ENCODE data around the gene THAP11. TPM values are rescaled to one million over a fixed set of nuclear protein-coding genes. Genes with fewer than 3 reads are reported as not detected.

THAP11 gene
- total and polyA plus RNA-seq, 2 of the 13 experiments (the other 11 are each of a cell fraction or from before 2014, with no cell fraction given) = 44.2 to 53.4 TPM

GRCh38 chr16:67857547-67858233, 15.6 kb downstream of the THAP11 start (continued):
- TF ChIP-seq AGO2 (optimal IDR thresholded peaks at IDR 0.05; ENCODE audit: low read depth, low read length) (no peak), TIGD3 (CRISPR knock-in tag; IDR thresholded peaks at IDR 0.05; ENCODE audit: borderline replicate concordance) (no peak), XBP1 (CRISPR knock-in tag; IDR thresholded peaks at IDR 0.05) (no peak), MAZ (IDR thresholded peaks at IDR 0.05; ENCODE audit: borderline replicate concordance, low read depth, low read length) (peak; percentile 42; the same call in 1 of the 2 replicates), MAZ (CRISPR knock-in tag; IDR thresholded peaks at IDR 0.05; ENCODE audit: low read depth) (0 out of 2 replicates have a peak, but pooled peaks have one; percentile 43), LCORL (IDR thresholded peaks at IDR 0.05) (no peak), LCORL (CRISPR knock-in tag; IDR thresholded peaks at IDR 0.05) (0 out of 2 replicates have a peak, but pooled peaks have one; percentile 20), ZNF225 (CRISPR knock-in tag; IDR thresholded peaks at IDR 0.05) (no peak), TFAP4 (IDR thresholded peaks at IDR 0.05; ENCODE audit: borderline replicate concordance, low read depth) (peak; percentile 80), RARG (CRISPR knock-in tag; IDR thresholded peaks at IDR 0.05; ENCODE audit: low read depth) (no peak), ZNF512B (CRISPR knock-in tag; IDR thresholded peaks at IDR 0.05; ENCODE audit: borderline replicate concordance) (no peak), SIN3A (IDR thresholded peaks at IDR 0.05; ENCODE audit: borderline replicate concordance, low read depth, low read length) (peak; percentile 87; the same call in 1 of the 2 replicates), ZNF549 (CRISPR knock-in tag; IDR thresholded peaks at IDR 0.05) (no peak), RBM22 (optimal IDR thresholded peaks at IDR 0.05; ENCODE audit: low read length) (peak; percentile 89), RAD21 (CRISPR knock-in tag; IDR thresholded peaks at IDR 0.05) (no peak), YEATS4 (CRISPR knock-in tag; IDR thresholded peaks at IDR 0.05; ENCODE audit: borderline replicate concordance) (no peak)
- TF ChIP-seq, protein P1, sequence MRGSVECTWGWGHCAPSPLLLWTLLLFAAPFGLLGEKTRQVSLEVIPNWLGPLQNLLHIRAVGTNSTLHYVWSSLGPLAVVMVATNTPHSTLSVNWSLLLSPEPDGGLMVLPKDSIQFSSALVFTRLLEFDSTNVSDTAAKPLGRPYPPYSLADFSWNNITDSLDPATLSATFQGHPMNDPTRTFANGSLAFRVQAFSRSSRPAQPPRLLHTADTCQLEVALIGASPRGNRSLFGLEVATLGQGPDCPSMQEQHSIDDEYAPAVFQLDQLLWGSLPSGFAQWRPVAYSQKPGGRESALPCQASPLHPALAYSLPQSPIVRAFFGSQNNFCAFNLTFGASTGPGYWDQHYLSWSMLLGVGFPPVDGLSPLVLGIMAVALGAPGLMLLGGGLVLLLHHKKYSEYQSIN (CRISPR knock-in tag; IDR thresholded peaks at IDR 0.05; ENCODE audit: borderline replicate concordance) = no peak
- TF ChIP-seq, protein P2, sequence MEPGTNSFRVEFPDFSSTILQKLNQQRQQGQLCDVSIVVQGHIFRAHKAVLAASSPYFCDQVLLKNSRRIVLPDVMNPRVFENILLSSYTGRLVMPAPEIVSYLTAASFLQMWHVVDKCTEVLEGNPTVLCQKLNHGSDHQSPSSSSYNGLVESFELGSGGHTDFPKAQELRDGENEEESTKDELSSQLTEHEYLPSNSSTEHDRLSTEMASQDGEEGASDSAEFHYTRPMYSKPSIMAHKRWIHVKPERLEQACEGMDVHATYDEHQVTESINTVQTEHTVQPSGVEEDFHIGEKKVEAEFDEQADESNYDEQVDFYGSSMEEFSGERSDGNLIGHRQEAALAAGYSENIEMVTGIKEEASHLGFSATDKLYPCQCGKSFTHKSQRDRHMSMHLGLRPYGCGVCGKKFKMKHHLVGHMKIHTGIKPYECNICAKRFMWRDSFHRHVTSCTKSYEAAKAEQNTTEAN (CRISPR knock-in tag; conservative IDR thresholded peaks at IDR 0.05) = peak; percentile 95
- TF ChIP-seq, protein P3, sequence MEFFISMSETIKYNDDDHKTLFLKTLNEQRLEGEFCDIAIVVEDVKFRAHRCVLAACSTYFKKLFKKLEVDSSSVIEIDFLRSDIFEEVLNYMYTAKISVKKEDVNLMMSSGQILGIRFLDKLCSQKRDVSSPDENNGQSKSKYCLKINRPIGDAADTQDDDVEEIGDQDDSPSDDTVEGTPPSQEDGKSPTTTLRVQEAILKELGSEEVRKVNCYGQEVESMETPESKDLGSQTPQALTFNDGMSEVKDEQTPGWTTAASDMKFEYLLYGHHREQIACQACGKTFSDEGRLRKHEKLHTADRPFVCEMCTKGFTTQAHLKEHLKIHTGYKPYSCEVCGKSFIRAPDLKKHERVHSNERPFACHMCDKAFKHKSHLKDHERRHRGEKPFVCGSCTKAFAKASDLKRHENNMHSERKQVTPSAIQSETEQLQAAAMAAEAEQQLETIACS (CRISPR knock-in tag; IDR thresholded peaks at IDR 0.05) = no peak

Data from HepG2 (cell line).